Fibroblast of gingiva (primary cell): ENCODE results near the gene PSME4.
A peak's percentile ranks its signal among the peaks of the same experiment; 100 is the strongest.
"Not testable (repeated sequence)": the region's sequence is repeated elsewhere in the genome, so short reads cannot be mapped to it uniquely, and the experiment has no call there.

Experiments
- DNase-seq: peaks from one replicate; pipeline ENCODE4 v3.0.0-alpha.2; 2011; ENCODE audit warnings: low read depth

The PSME4 gene

GRCh38 chr2:53964987-53965687, 5.7 kb downstream of the PSME4 start:
- DNase-seq: no peak

DNA sequence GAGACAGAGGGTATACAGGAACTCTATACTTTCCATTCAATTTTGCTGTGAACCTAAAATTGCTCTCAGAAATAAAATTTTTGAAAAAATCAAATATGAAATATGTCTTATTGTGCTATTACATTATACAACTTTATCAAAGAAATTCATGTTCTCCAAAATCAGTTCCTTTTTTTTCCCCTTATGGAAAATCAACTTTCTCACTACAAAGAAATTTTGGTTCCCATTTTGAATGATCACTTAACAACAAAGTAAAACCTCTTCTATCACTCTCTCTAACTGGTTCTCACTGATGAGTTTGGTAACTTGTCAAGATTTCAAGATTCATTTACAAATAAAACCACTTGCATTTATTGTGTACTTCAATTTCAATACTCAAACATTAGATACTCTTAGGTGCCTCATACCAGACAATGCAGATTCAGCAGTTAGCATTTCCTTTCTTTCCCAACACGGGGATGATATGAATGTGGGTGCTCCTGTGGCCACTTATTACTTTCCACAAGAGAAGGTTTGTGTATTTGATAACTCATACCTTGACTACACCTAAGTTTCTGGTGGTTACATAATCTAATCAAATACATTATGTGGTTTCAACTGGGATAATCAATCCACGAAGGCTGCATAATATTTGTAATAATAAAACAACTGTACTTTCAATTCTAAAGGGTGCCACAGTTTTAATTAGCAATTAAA, 6.4 kb downstream of the PSME4 start:
- no peak for DNase-seq

- not testable (repeated sequence) for DNase-seq
These were observed 9.1 kb downstream of the PSME4 start for GRCh38 chr2:53961478-53962216.

DNA sequence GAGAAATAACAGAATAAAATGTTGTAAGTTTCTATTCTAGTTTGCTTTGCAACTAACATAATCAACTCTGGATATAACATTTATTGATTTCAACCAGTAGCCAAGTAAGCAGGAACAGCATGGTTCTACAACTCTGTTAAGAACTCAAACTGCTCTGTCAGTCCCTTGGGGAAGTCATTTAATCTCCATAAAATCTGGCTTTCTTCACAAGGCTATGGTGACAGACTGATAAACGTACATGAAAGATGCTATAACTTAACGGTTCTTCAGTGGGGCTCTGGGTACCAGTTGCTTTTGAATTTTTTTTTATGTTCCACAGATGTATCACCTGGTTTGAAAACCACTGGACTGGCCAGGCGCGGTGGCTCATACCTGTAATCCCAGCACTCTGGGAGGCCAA, 10.3 kb downstream of the PSME4 start:
- no peak for DNase-seq

DNA sequence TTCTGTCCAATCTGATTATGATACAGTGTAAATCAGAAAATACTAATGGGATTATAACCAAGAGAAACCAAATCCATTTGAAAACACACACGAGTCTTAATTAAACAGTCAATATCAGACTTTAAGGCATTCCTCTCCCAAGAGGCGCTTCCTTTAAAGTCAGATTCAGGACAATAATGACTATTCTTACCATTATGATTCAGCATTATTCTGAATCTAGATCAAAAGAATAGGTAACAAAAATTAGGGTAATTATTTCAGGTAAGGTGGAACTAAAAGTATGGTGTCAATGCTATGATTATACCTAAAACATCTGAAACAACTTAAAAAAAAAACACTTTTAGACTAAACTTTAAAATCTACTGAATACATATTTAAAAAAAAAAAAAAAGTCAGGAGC, 12.3 kb downstream of the PSME4 start:
- no peak for DNase-seq

DNA sequence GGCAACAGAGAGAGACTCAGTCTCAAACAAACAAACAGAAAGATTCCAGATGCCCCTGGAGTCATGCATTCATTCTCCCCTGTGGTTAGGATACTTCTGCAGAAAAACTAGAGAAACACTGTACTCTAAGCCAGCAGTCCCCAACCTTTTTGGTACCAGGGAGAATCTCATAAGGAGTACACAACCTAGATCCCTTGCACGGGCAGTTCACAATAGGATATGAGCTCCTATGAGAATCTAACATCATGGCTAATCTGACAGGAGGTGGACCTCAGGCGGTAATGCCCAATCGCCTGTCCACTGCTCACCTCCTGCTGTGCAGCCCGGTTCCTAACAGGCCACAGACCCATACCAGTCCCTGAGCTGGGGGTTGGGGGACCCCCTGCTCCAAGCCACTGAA, 18.3 kb downstream of the PSME4 start:
- no peak for DNase-seq

GRCh38 chr2:53949457-53949856, 21.3 kb downstream of the PSME4 start:
- no peak for DNase-seq

DNA sequence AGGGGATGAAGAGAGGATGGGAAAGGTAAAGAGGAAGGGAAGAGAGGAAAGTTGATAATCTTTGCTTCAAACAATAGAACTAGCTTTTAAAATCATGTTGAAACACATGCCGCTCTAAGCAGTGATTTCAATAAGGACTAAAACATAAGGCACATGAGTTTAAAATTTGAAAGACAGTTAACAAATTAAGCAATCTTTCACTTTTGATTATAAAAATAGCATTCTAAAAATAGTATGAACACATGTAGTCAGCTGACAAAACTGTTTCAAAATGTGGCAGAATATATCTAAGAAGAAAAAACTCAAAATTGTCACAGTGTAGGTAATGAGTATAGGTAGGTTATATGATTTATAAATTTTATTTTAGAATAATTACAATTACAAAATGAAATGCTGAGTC, 25.3 kb downstream of the PSME4 start:
- DNase-seq: peak; percentile 10

DNA sequence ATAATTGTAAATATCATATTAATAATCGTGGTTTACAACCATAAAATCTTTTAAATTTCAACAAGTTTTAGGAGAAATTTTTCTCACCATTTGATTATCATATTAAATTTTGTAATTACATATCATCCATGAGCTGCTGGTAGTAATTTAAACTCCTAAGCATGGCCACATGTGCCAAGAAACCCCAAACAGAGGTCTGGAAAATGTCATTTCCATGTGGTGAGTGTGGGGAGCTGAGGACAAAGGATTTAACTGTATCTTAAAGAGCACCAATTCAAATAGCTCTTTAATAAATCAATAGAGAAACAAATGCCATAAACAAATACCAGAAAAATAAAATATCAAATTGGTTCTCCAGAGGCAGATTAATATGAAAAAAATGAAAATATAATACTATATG, 26.3 kb downstream of the PSME4 start:
- DNase-seq: no peak

- no peak for DNase-seq
These were observed 28.5 kb downstream of the PSME4 start for GRCh38 chr2:53942280-53942679.

DNA sequence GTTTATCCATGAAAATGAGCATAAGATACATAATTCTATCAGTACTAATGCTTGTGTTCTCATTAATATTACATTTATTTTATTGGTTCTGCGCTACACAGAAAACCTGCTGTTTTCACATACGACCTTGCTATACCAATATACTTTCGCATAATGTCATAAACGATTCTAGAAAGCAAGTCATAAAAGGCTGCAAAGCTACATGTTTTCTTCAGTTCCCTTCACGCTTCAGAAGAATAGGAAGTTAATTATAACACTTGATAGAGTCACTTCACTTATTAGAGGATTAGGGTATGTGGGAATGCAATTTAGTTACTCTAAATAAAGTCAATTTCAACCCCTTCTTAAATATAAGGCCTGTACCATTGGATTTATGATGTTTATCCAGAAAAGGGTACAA, 29.0 kb downstream of the PSME4 start:
- no peak for DNase-seq

DNA sequence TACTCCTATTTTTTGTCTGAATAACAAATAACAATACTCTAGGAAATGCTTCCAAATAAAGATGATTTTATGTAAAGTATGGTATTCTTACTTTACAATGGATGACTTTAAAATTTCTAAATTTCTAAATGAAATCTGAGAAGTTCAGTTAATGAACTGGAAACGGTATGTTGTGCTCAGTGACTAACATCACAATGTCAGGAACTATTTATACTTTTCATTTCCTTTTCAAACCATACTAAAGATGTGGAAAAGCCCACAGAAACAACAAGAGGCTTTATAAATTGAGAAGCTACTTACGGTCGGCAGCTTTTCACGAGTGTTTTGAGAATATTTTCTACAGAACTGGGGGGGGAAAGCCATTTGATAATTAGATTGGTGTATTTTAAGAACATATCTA, 31.1 kb downstream of the PSME4 start:
- DNase-seq: peak; percentile 34

- no peak for DNase-seq
These were observed 31.9 kb downstream of the PSME4 start for GRCh38 chr2:53938904-53939303.

GRCh38 chr2:53933329-53933728, 37.5 kb downstream of the PSME4 start:
- no peak for DNase-seq

DNA sequence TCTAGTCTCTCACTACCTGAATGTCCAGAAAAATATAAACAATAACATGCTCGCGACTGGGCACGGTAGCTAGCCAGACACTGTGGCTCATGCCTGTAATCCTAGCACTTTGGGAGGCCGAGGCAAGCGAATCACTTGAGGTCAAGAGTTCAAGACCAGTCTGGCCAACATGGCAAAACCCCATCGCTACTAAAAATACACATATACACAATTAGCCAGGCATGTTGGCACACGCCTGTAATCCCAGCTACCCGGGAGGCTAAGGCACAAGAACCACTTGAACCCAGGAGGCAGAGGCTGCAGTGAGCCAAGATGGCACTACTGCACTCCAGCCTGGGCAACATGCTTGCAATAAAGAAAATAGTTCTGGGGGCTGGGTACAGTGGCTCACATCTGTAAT, 44.5 kb downstream of the PSME4 start:
- not testable (repeated sequence) for DNase-seq

GRCh38 chr2:53913721-53914120, 57.1 kb downstream of the PSME4 start:
- peak; percentile 7 for DNase-seq

DNA sequence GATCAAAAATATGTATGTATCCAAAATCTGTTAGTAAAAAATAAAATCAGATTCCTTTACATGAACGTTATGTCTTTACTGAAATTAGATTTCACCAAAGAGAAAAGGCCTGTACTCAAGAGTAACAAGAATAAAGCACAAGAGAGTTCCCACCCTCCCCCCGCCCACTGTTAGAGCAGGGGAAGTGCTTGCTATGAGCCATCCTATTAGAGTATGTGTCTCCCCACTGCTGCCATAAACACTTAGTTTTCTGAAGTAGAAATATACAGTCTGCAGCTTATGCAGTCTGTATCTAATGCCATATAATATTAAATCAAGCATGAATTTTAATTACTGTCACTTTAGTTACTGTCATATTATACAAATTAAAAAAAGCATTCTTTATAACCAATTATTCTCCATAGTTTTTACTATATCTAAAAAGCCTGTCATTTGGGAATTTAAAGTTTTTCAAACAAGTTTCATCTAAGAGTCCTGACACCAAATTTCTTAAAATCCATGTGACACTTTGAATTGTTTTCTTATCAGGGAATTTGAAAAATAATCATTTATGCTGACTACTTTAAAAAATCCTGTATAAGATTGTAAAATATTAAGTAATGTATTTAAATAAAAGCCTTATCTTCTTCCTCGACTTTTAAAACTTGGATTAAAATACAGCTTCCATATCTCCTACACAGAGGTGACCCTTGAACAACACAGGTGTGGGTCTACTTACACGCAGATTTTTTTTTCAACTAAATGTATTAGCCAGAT, 59.2 kb downstream of the PSME4 start:
- no peak for DNase-seq

DNA sequence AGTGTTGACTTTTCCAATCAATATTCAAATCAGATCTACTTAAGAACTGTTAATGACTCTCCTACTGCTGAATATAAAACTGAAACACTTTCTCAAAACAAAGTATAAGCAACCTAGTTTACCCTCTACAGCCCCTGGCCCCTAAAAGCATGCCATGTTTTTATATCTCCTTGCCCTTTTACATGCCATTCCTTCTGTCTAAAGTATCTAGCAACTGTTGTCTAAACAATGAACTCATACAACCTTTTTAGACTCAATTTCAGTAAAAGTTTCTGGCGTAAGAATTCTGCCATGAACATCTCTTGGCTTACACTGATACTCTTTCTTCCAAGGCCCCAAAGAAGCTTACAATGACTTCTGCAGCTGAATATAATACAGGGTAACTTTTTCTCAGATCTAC, 63.2 kb downstream of the PSME4 start:
- no peak for DNase-seq

DNA sequence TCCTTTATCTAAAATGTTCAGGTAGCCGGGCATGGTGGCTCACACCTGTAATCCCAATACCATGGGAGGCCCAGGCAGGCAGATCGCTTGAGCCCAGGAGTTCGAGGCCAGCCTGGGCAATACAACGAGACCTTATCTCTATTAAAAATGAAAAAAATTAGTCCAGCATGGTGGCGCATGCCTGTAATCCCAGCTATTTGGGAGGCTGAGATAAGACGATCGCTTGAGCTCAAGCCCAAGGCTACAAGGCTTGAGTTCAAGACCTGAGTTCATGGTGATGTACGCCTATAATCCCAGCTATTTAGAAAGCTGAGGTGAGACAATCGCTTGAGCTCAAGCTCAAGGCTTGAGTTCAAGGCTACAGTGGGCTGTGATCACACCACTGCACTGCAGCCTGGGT, 65.4 kb downstream of the PSME4 start:
- DNase-seq: no peak

DNA sequence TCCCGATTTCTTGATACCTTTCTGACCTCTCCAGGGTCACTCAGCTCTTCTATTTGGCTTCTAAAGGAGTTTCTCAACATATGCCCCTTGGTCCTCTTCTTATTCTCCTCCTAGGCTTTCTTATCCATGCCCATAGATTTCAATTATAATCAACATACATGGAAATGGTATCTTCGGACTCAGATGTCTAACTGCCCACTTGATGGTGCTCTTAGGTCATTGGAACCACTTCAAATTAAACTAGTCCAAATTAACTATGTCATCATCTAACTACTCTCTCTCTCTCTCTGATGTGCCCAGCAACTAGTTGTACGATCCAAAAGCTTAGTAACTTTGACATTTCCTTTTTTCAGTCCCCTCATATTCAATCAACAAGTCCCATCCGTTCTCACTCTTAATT, 67.8 kb downstream of the PSME4 start:
- DNase-seq: no peak

GRCh38 chr2:53901192-53901591, 69.6 kb downstream of the PSME4 start:
- DNase-seq: no peak

DNA sequence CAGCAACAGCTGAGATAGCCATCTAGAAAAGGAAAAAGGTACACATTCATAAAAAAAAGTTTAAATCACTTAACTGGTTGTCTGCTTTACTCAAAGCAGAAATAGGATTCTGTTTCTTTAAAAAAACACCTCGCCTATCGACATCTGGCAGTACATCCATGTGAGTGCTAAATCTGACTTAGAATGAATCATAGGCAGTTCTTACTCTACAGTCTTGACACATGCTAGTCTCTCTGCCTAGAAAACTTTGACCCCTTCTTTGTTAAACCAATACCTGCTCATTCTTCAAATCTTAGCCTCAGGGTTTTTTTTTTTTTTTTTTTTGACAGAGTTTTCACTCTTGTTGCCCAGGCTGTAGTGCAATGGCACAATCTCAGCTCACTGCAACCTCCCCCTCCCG, 73.9 kb downstream of the PSME4 start:
- DNase-seq: peak; percentile 45
